H9 (cell line): Measurements from ENCODE around the gene COPS4. TPM values are rescaled to one million over a fixed set of nuclear protein-coding genes. Genes with fewer than 3 reads are reported as not detected.

Experiments used
- DNase-seq: peaks from one replicate; pipeline ENCODE4 v3.0.0-alpha.2; 2017
- H2AFZ ChIP-seq: one replicate; pipeline ENCODE4 v1.6.1; 2013; ENCODE audit warnings: mild to moderate bottlenecking, low read length, control low read depth, moderate library complexity
- H2AK5ac ChIP-seq: 2 replicates; pipeline ENCODE4 v1.6.1; 2013; ENCODE audit warnings: low read length, control low read depth, mixed read lengths; ENCODE audit not compliant: insufficient read length
- H2BK120ac ChIP-seq: one replicate; pipeline ENCODE4 v1.6.1; 2013; ENCODE audit warnings: low read depth, mild to moderate bottlenecking, low read length, control low read depth, inconsistent platforms; ENCODE audit not compliant: poor library complexity, severe bottlenecking
- H2BK12ac ChIP-seq: 2 replicates; pipeline ENCODE4 v1.6.1; 2013; ENCODE audit warnings: low read length, control low read depth, mixed read lengths, low read depth; ENCODE audit not compliant: insufficient read length
- H2BK15ac ChIP-seq: 2 replicates; pipeline ENCODE4 v1.6.1; 2013; ENCODE audit warnings: low read depth, low read length, control low read depth
- H2BK20ac ChIP-seq: one replicate; pipeline ENCODE4 v1.6.1; 2013; ENCODE audit warnings: low read depth, mild to moderate bottlenecking, low read length, control low read depth, inconsistent platforms; ENCODE audit not compliant: poor library complexity, severe bottlenecking
- H2BK5ac ChIP-seq: 2 replicates; pipeline ENCODE4 v1.6.1; 2013; ENCODE audit warnings: low read length, control low read depth, mixed read lengths; ENCODE audit not compliant: insufficient read length
- H3K14ac ChIP-seq: 2 replicates; pipeline ENCODE4 v1.6.1; 2013; ENCODE audit warnings: low read length, control low read depth; ENCODE audit not compliant: insufficient read depth
- H3K18ac ChIP-seq: 2 replicates; pipeline ENCODE4 v1.6.1; 2013; ENCODE audit warnings: low read depth, mild to moderate bottlenecking, mixed read lengths, low read length, control low read depth; ENCODE audit not compliant: insufficient read length
- H3K23ac ChIP-seq: 2 replicates; pipeline ENCODE4 v1.6.1; 2013; ENCODE audit warnings: low read length, control low read depth, mixed read lengths, low read depth; ENCODE audit not compliant: insufficient read length
- H3K23me2 ChIP-seq: 2 replicates; pipeline ENCODE4 v1.6.1; 2013; ENCODE audit warnings: low read depth, mild to moderate bottlenecking, mixed read lengths, low read length, control low read depth; ENCODE audit not compliant: insufficient read length, poor library complexity, severe bottlenecking
- H3K27ac ChIP-seq: 2 replicates; pipeline ENCODE4 v1.5.1; 2013; ENCODE audit warnings: low read length, control low read depth, mixed read lengths, low read depth; ENCODE audit not compliant: insufficient read length
- H3K27me3 ChIP-seq: 2 replicates; pipeline ENCODE4 v1.6.1; 2013; ENCODE audit warnings: low read length, control low read depth, inconsistent platforms; ENCODE audit not compliant: insufficient read depth
- H3K4ac ChIP-seq: 2 replicates; pipeline ENCODE4 v1.6.1; 2013; ENCODE audit warnings: low read depth, mild to moderate bottlenecking, control low read depth, inconsistent platforms, low read length, moderate library complexity
- H3K4me1 ChIP-seq: 2 replicates; pipeline ENCODE4 v1.6.1; 2013; ENCODE audit warnings: low read length, control low read depth, inconsistent platforms; ENCODE audit not compliant: insufficient read depth
- H3K4me2 ChIP-seq: 2 replicates; pipeline ENCODE4 v1.6.1; 2013; ENCODE audit warnings: low read length, control low read depth, mixed read lengths; ENCODE audit not compliant: insufficient read length, insufficient read depth
- H3K56ac ChIP-seq: 2 replicates; pipeline ENCODE4 v1.6.1; 2013; ENCODE audit warnings: low read depth, mild to moderate bottlenecking, mixed read lengths, low read length, control low read depth; ENCODE audit not compliant: insufficient read length
- H3K79me1 ChIP-seq: 2 replicates; pipeline ENCODE4 v1.6.1; 2013; ENCODE audit warnings: low read depth, mild to moderate bottlenecking, moderate library complexity, low read length, control low read depth, inconsistent platforms; ENCODE audit not compliant: insufficient read depth, poor library complexity, severe bottlenecking
- H3K79me2 ChIP-seq: 2 replicates; pipeline ENCODE4 v1.6.1; 2013; ENCODE audit warnings: low read length, control low read depth, inconsistent platforms; ENCODE audit not compliant: insufficient read depth
- H3K9ac ChIP-seq: 2 replicates; pipeline ENCODE4 v1.6.1; 2013; ENCODE audit warnings: low read length, control low read depth, mixed read lengths; ENCODE audit not compliant: insufficient read length; ENCODE audit errors: extremely low read depth
- H3K9me3 ChIP-seq: one replicate; pipeline ENCODE4 v1.6.1; 2013; ENCODE audit warnings: low read depth, low read length, inconsistent platforms; ENCODE audit not compliant: control insufficient read depth
- H3T11ph ChIP-seq: one replicate; pipeline ENCODE4 v1.6.1; 2013; ENCODE audit warnings: mild to moderate bottlenecking, low read length, control low read depth, inconsistent platforms
- H4K20me1 ChIP-seq: one replicate; pipeline ENCODE4 v1.6.1; 2013; ENCODE audit not compliant: control insufficient read depth, insufficient read length, insufficient read depth
- H4K5ac ChIP-seq: 2 replicates; pipeline ENCODE4 v1.6.1; 2013; ENCODE audit warnings: low read depth, mild to moderate bottlenecking, mixed read lengths, low read length, control low read depth; ENCODE audit not compliant: insufficient read length
- H4K8ac ChIP-seq: replicated peaks from 2 replicates; pipeline ENCODE4 v1.6.1; 2013; ENCODE audit warnings: low read length, control low read depth, mixed read lengths, low read depth; ENCODE audit not compliant: insufficient read length
- H4K91ac ChIP-seq: 2 replicates; pipeline ENCODE4 v1.6.1; 2013; ENCODE audit warnings: low read depth, mild to moderate bottlenecking, moderate library complexity, mixed read lengths, low read length, control low read depth; ENCODE audit not compliant: insufficient read length
- H3K27ac Mint-ChIP-seq, 3 experiments: 2 replicates in 2 of 3; 3 replicates in 1 of 3; pipeline ENCODE4 v1.8.0; 2020 to 2021; ENCODE audit warnings: mixed read lengths in 3 of 3, mild to moderate bottlenecking in 1 of 3, moderate library complexity in 1 of 3
- H3K27me3 Mint-ChIP-seq: 2 replicates; pipeline ENCODE4 v1.8.0; 2021; ENCODE audit warnings: low read depth, mild to moderate bottlenecking, moderate library complexity, mixed read lengths
- H3K36me3 Mint-ChIP-seq, 3 experiments: 2 replicates in 2 of 3; 3 replicates in 1 of 3; pipeline ENCODE4 v1.8.0; 2020 to 2021; ENCODE audit warnings: low read depth in 3 of 3, mixed read lengths in 3 of 3; ENCODE audit not compliant: insufficient read depth in 1 of 3
- H3K4me1 Mint-ChIP-seq, 2 experiments: 2 replicates each; pipeline ENCODE4 v1.8.0; 2020; ENCODE audit warnings: mixed read lengths in 2 of 2
- H3K4me3 Mint-ChIP-seq, 2 experiments: 2 replicates in 1 of 2; 3 replicates in 1 of 2; pipeline ENCODE4 v1.8.0; 2020 to 2021; ENCODE audit warnings: mild to moderate bottlenecking in 2 of 2, mixed read lengths in 2 of 2, moderate library complexity in 1 of 2
- H3K9me3 Mint-ChIP-seq, 2 experiments: 2 replicates in 1 of 2; 3 replicates in 1 of 2; pipeline ENCODE4 v1.8.0; 2020; ENCODE audit warnings: mild to moderate bottlenecking in 2 of 2, mixed read lengths in 2 of 2, moderate library complexity in 1 of 2
- CTCF ChIP-seq: fragments of 200-600 bp; sonication (generic); conservative IDR thresholded peaks from 3 replicates; pipeline ENCODE4 v1.8.0; 2021; ENCODE audit warnings: antibody characterized with exemption, mild to moderate bottlenecking
- WGBS: extraction: QIAGEN DNeasy Blood & Tissue Kit; methylation state at CpG from one replicate; pipeline ENCODE4 v1.1.7; 2013; ENCODE audit warnings: missing lambda C conversion rate, low lambda C conversion rate, mixed read lengths; ENCODE audit not compliant: insufficient read length; ENCODE audit errors: extremely low coverage; 5-methylcytosine and 5-hydroxymethylcytosine counted together
- total RNA-seq: library from RNA; stranded (reverse); gene quantifications from 2 replicates; pipeline ENCODE4 v1.2.1, GENCODE V29; 2021

Gene COPS4
- total RNA-seq, 1 experiment from 2014 or later = 39.9 TPM

DNA sequence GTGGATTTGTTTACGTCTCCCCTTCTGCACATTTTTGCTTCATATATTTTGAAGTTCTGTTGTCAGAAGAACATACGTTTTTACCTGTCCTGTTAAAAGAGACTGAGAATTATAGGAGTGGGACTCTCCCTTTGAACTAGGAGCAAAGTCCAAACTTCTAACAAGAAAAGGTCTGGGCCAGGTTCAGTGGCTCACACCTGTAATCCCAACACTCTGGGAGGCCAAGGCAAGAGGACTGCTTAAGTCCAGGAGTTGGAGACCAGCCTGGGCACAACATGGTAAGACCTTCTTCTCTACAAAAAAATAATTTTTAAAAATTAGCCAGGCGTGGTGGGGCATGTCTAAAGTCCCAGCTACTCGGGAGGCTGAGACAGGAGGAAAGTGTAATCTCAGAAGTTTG lies 40.1 kb upstream of the COPS4 start:
- Histone ChIP-seq H2BK5ac (no peak overlapping the region), H3K23me2 (no peaks in the 10 kb centered on the region), H3K9me3 (no peaks in the 10 kb centered on the region), H2BK12ac (no peak overlapping the region), H2AK5ac (no peak overlapping the region), H4K5ac (no peak overlapping the region), H3K79me2 (no peaks in the 10 kb centered on the region), H3K4me1 (no peaks in the 10 kb centered on the region), H3K4me2 (no peak overlapping the region), H3K9ac (no peak overlapping the region), H3K79me1 (peaks cover 5% of the 10 kb centered on the region), H3K14ac (no peak overlapping the region), H2BK20ac (no peak overlapping the region), H2BK120ac (no peak overlapping the region), H3K4ac (no peak overlapping the region), H4K8ac (no peak overlapping the region), H3T11ph (no peak overlapping the region), H2BK15ac (no peak overlapping the region), H3K56ac (no peak overlapping the region), H3K18ac (no peak overlapping the region), H4K20me1 (no peaks in the 10 kb centered on the region), H3K27me3 (no peaks in the 10 kb centered on the region), H4K91ac (no peak overlapping the region), H2AFZ (no peak overlapping the region), H3K23ac (no peak overlapping the region), H3K27ac (no peak overlapping the region)
- Mint-ChIP-seq H3K9me3 (no peaks in the 10 kb centered on the region), H3K4me1 (no peaks in the 10 kb centered on the region), H3K27me3 (no peaks in the 10 kb centered on the region), H3K27ac (no peak overlapping the region), H3K4me3 (no peak overlapping the region), H3K36me3 (peaks cover 0 to 3% (median 0%) of the 10 kb centered on the region in 3 experiments; a peak in 2 of 7 replicates)
- WGBS = no CpG with 5 or more reads among the region's 4 CpGs
- no peak for DNase-seq
- TF ChIP-seq CTCF = no peak
